Iris pigment epithelial cell (primary cell): Measurements from ENCODE around the gene FFAR1.
A peak's percentile ranks its signal among the peaks of the same experiment; 100 is the strongest.

Experiments
- DNase-seq: peaks from one replicate; pipeline ENCODE4 v3.0.0-alpha.2; 2011; ENCODE audit warnings: low read depth

FFAR1 gene

GRCh38 chr19:35314858-35315470 lies 32.7 kb upstream of the FFAR1 start:
- DNase-seq, result no peak

GRCh38 chr19:35315883-35316282 lies 31.8 kb upstream of the FFAR1 start:
- DNase-seq, result no peak

- DNase-seq, result no peak
Observed at GRCh38 chr19:35316560-35316959, 31.1 kb upstream of the FFAR1 start.

DNA sequence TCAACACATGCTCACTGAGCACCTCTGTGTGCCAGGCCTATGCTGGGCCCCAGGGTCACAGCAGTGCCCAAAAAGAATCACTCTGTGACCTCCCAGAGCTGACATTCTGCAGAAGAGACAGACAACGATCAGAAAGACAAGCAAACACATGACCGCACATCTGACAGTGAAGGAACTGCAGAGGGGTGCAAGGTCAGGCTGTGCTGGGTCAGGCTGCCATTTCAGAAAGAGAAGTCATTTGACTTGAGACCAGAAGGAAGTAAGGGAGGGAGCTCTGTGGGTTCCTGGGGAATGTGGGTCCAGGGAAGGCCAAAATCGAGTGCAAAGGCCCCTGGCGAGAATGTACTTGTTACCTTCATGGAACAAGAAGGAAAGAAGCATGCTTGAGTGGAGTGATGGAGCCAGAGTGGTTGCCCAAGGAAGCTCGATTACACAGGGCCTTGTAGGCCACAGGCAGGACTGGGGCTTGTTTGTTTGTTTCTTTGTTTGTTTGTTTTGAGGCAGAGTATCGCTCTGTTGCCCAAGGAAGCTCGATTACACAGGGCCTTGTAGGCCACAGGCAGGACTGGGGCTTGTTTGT lies 30.1 kb upstream of the FFAR1 start:
- DNase-seq, result no peak

DNA sequence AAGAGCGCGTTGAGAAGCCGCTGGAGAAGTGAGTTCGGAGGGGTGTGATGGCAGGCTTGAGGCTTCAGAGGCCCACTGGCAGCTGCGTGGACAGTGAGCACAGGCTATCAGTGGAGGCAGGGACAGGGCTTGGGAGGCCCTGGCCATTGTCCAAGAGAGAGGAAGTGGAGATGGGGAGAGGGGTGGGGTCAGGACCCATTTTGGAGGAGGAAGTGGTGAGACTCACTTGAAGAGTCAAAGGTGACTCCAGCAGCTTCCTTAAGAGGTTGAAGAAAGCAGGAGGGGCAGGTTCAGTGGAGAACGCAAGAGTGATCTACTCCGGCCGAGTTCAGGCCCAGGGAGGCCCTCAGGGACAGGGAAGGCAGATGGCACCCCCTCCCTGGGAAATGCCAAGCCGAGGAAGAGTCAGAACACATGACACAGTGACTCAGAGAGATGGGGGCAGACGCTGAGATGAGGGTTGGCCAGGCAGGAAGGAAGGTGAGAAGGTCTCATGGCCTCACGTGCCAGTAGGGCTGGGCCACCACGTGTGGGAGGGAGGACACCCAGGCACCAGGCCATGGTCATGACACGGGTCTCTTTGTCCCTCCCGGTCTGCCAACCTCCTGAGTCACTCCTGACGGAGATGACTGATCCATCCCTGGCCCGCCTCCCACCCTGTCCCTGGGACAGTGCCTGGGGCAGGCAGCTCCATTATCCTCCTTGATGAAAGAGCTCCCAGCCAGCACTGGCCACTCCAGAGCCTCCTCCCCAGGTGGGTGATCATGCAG lies 28.8 kb upstream of the FFAR1 start:
- peak; percentile 46 for DNase-seq

DNA sequence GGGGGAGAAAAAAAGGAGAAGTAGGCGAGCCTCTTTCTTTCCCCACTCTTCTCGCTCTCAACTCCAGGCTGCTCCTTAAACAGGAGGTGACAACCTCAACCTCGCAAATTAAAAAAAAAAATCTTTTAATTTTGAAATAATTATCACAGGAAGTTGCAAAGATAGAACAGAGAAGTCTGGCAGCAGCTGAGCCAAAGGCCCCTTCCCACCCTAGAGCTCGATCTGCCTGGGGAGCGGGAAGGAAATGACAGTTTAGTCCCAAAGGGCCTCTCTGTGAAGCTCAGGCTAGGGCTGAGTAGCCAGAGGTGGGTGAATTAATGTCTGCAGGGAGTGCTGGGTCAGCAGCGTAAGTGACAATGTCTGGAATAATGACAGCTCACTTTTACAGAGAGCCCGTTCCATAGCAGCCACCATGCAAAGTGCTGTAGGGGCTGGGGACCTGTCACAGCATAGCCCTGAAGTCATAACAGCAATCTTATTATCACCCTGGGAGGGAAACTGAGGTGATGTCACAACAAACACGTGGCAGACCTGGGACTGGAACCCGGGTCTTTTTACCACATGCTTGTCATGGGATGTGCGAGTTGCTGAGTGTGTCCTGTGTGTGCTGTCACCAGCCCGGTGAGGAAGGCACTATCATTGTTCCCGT lies 27.5 kb upstream of the FFAR1 start:
- DNase-seq, result no peak

DNA sequence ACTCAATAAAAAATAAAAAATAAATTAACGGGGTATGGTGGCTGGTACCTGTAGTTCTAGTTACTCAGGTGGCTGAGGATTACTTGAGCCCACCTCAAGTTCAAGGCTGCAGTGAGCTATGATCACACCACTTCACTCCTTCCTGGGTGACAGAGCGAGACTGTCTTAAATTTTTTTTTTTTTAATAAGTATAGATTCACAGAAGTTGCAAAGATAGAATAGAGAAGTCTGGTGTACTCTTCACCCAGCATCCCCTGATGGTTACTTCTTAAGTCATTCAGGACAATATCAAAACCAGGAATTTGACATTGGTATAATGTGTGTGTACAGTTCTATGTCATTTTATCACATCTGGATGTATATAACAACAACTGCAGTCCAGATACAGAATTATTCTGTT lies 26.4 kb upstream of the FFAR1 start:
- DNase-seq, result no peak

GRCh38 chr19:35322014-35322413 lies 25.7 kb upstream of the FFAR1 start:
- DNase-seq, result no peak

DNA sequence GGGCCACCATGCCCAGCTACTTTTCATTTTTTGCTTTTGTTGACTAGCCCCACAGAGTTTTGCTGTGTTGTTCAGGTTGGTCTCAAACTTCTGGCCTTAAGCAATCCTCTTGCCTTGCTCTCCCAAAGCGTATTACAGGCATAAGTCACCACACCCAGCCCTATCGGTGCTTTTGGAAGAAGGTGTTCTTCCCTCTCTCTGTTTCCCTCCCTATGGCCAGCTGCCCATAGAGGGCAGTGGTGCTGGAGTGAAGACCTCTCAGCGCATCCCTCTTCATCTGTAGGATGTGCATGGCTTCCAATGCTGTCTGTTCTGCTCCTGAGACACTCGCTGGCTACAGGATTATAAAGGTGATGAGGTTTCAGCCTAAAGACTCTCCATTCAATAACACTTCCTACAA lies 20.1 kb upstream of the FFAR1 start:
- no peak for DNase-seq

- DNase-seq, result no peak
Observed at GRCh38 chr19:35328851-35329285, 18.8 kb upstream of the FFAR1 start, which contains the start of gene CD22. Gene CD22, plus strand, starts transcription at chr19:35329187. Its CDS starts 2,854 bp downstream, at chr19:35332041.

DNA sequence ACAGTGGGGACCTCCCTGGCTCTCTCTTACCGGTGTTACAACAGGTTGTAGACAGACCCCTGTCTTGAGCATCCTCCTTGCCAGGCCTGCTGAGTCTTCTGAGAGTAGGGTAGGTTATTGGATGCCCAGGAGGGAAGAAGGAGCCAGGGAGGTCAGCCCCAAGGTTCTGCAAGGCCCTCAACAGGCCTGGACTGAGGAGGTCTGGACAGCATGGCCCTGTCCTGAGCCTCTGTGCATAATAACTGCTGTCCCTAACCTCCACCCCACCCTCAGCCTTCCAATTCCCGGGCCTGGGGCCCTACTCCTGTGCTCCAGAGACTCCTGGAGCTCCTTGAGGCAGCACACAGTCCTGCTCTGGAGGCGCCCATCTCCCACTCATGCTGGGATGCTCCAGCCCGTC lies 18.4 kb upstream of the FFAR1 start:
- DNase-seq, result no peak

GRCh38 chr19:35330475-35330874 lies 17.2 kb upstream of the FFAR1 start:
- no peak for DNase-seq

- DNase-seq, result no peak
Observed at GRCh38 chr19:35331551-35332214, 16.0 kb upstream of the FFAR1 start.

GRCh38 chr19:35332817-35333216 lies 14.9 kb upstream of the FFAR1 start:
- no peak for DNase-seq

DNA sequence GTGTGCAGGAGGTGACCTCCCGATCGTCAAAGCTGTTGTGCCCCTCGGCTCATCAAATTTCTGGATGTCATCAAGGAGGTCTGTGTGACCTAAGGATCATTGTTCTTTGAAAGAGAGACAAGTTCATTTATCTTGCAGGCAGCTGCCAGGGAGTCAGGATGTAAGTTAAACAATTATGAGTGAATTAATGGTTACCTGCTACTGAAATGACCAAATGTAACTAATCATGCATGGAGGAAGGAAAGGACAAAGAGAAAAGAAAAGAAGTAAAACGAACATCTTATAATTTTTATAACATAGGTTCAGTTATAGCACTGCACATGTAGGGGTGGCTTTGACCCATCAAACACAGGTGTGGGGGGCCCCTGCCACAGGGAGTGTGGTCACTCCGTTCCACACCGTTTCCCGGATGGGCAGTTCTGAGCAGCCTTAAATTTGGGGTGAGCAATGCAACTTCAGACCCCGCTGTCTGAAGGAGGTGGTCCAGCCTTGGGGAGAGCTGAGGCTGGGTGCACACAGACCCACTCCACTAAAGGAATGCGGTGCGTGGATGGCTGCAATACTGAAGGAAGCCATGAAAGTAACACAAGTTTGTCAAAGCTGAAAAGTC lies 13.5 kb upstream of the FFAR1 start:
- DNase-seq, result no peak

DNA sequence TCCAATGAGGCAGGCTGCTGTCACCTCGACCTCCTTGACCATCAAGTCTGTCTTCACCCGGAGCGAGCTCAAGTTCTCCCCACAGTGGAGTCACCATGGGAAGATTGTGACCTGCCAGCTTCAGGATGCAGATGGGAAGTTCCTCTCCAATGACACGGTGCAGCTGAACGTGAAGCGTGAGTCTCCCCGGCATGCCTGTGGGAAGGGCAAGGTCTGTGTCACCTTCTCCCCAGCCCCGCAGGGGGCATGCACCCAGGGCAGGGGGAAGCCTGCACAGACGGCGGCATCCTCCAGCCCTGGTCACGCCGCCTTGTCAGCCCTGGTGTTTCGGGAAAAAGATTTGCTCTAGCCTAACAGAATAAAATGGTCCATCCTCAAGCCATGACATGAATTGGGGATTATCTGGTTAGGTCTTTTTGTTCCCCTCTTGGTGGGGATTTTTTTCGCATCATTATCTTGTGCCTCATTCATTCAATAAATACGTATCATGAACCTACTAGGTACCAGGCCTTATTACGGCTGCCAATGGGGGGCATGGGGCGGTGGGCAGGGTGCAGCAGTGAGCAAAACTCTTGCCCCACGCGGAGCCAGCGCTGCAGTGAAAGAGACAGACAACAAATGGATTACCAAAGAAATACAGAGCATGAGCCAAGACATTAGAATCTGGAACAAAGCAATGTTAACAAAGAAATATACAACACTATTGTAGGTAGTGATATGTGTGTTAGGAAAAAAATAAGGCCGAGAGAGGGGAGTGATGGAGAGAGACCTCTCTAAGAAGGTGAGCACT lies 11.3 kb upstream of the FFAR1 start:
- no peak for DNase-seq

DNA sequence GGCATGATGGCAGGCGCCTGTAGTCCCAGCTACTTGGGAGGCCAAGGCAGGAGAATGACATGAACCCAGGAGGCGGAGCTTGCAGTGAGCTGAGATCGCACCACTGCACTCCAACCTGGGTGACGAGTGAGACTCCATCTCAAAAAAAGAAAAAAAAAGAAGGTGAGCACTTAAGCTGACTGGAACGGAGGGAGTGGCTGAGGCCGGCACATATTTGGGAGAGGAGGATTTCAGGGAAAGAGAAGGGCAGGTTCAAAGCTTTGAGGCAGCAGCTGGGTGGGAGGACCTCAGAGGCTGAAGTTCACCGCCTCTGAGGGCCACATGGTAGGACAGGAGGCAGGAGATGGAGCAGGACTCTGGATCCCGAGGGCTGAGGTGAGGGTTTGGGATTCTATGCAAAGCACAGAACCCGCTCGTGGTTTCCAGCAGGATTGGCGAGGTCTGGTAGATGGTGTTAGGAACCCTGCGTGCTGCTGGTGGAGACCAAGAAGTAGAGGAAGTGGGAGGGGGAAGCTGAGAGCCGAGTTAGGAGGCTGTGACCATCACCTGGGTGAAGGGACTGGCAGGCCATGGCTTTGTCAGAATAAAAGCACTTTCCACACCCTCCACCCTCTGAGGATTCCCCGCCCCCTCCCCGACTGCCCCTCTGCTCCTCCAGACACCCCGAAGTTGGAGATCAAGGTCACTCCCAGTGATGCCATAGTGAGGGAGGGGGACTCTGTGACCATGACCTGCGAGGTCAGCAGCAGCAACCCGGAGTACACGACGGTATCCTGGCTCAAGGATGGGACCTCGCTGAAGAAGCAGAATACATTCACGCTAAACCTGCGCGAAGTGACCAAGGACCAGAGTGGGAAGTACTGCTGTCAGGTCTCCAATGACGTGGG lies 10.4 kb upstream of the FFAR1 start:
- no peak for DNase-seq

DNA sequence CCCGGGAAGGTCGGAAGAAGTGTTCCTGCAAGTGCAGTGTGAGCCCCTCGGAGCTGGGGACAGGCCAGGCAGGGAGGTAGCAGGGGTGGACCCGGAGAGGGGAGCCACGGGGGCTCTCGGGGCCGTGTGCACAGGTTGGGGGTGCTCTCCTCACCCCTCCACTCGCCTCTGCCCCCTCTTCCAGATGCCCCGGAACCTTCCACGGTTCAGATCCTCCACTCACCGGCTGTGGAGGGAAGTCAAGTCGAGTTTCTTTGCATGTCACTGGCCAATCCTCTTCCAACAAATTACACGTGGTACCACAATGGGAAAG lies 9.8 kb upstream of the FFAR1 start:
- no peak for DNase-seq

DNA sequence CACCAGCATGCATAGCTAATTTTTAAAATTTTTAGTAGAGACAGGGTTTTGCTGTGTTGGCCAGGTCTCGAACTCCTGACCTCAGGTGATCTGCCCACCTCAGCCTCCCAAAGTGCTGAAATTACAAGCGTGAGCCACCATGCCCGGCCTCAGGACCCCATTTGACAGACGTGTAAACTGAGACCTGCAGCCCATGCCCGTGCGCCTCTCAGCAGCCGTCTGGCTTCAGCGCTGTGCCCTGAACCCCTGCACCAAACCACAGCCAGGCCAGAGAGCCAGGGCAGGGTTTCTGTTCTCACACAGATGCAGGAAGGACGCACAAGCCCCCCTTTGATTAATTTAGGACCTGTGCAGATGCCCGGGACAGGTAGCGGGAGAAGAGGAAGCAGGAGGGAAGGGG lies 7.3 kb upstream of the FFAR1 start:
- DNase-seq, result no peak

DNA sequence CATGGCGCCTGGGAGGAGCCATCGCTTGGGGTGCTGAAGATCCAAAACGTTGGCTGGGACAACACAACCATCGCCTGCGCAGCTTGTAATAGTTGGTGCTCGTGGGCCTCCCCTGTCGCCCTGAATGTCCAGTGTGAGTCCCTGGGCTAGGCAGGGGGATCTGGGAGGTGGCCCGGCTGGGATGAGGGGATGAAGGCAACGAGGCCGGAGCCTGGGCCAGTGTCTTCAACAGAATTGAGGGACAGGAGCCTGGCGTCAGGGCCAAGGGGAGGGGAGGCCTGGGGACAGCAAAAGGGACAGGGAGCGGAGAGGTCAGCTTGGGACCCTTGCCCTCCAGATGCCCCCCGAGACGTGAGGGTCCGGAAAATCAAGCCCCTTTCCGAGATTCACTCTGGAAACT lies 6.7 kb upstream of the FFAR1 start:
- DNase-seq, result no peak
